Gastrocnemius medialis (tissue), 4 donors: ENCODE data around the gene PIGQ. TPM values are rescaled to one million over a fixed set of nuclear protein-coding genes. Genes with fewer than 3 reads are reported as not detected.

ENCODE experiments used
- ATAC-seq, 2 donors: fragments of 150-250 bp; one replicate each; pipeline ENCODE4 v1.9.1; 2016
- DNase-seq, 2 donors: peaks; one replicate each; pipeline ENCODE4 v3.0.0-alpha.2; 2019
- H3K27ac ChIP-seq, 4 donors: fragments of 200-600 bp; sonication (generic); 1 replicate in 1 of 4; 2 replicates in 3 of 4; pipeline ENCODE4 v1.5.1; 2016 to 2018; ENCODE audit warnings: mild to moderate bottlenecking in 2 of 4, moderate library complexity in 1 of 4
- H3K27me3 ChIP-seq, 3 donors: fragments of 200-600 bp; sonication (generic) in 2 of 3; 1 replicate in 1 of 3; 2 replicates in 2 of 3; pipeline versions ENCODE4 v1.5.1 to v1.6.0; 2016 to 2019; ENCODE audit warnings: mild to moderate bottlenecking in 1 of 3, moderate library complexity in 1 of 3
- H3K36me3 ChIP-seq, 2 donors: fragments of 200-600 bp; sonication (generic) in 1 of 2; one replicate each; pipeline ENCODE4 v1.5.1; 2017 to 2018
- H3K4me1 ChIP-seq, 2 donors: fragments of 200-600 bp; sonication (generic) in 1 of 2; one replicate each; pipeline ENCODE4 v1.5.1; 2016 to 2017; ENCODE audit warnings: mild to moderate bottlenecking in 2 of 2
- H3K4me3 ChIP-seq, 4 donors: fragments of 200-600 bp; sonication (generic) in 3 of 4; 1 replicate in 1 of 4; 2 replicates in 3 of 4; pipeline ENCODE4 v1.5.1; 2016 to 2019; ENCODE audit warnings: mild to moderate bottlenecking in 2 of 4
- H3K9me3 ChIP-seq, 3 donors: fragments of 200-600 bp; sonication (generic) in 2 of 3; 1 replicate in 1 of 3; 2 replicates in 2 of 3; pipeline ENCODE4 v1.5.1; 2016 to 2019
- POLR2A ChIP-seq, 2 donors: fragments of 450-650 bp; IDR thresholded peaks; one replicate each; pipeline ENCODE4 v1.6.1; 2017; ENCODE audit warnings: antibody characterized with exemption in 2 of 2, mild to moderate bottlenecking in 2 of 2, moderate library complexity in 2 of 2
- in situ Hi-C, 4 donors: fragments of 200-750 bp; cut with MboI; loops; one replicate each; pipeline versions ENCODE4 v1.15.0 to v1.8.0; 2017; ENCODE audit warnings: low sequenced_read_pairs in 4 of 4
- intact Hi-C: fragments of 100-400 bp; cut with DNase I; formaldehyde crosslinking; loops from one replicate; pipeline ENCODE4 v1.15.1; 2023; ENCODE audit warnings: low total_unique reads
- total RNA-seq, 4 donors: library from RNA; depleted of rRNA; stranded (reverse); fragments of >200 nt; gene quantifications; one replicate each; pipeline versions ENCODE4 v1.1.0 to v1.2.3, GENCODE V29; 2016
- TF ChIP-seq, protein P1 (sequence below), 5 experiments: fragments of 450-650 bp in 3 of 5; fragments of 200-600 bp in 2 of 5; sonication (generic) in 2 of 5; IDR thresholded peaks in 4 of 5; conservative IDR thresholded peaks in 1 of 5; 1 replicate in 4 of 5; 2 replicates in 1 of 5; pipeline ENCODE4 v1.5.1; 2016 to 2019; ENCODE audit warnings: antibody characterized with exemption in 5 of 5, mild to moderate bottlenecking in 3 of 5, moderate library complexity in 3 of 5

The PIGQ gene
- total RNA-seq, 4 donors from 2014 or later = 22.2 to 47.3 (median 38.5) TPM

DNA sequence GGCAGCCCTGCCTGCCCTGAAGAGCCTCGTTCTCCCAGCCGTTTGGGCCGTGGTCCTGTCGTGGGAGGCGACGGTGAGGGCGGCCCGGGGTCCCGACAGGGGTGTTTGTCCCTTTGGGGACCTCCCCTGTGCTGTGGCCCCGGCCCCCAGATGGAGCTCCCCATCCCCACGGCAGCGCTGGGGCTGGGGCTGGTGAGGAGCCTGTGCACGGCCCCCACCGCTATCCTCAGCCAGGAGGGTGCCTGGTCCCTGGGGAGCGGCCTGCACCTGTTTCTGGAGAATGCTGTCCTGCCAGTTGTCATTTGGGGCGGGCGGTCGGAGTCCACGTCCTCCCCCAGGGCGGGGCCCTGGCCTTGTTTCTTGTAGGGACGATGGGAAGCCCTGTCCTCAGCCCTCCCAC is 35.6 kb upstream of the PIGQ start:
- TF ChIP-seq, protein P1, sequence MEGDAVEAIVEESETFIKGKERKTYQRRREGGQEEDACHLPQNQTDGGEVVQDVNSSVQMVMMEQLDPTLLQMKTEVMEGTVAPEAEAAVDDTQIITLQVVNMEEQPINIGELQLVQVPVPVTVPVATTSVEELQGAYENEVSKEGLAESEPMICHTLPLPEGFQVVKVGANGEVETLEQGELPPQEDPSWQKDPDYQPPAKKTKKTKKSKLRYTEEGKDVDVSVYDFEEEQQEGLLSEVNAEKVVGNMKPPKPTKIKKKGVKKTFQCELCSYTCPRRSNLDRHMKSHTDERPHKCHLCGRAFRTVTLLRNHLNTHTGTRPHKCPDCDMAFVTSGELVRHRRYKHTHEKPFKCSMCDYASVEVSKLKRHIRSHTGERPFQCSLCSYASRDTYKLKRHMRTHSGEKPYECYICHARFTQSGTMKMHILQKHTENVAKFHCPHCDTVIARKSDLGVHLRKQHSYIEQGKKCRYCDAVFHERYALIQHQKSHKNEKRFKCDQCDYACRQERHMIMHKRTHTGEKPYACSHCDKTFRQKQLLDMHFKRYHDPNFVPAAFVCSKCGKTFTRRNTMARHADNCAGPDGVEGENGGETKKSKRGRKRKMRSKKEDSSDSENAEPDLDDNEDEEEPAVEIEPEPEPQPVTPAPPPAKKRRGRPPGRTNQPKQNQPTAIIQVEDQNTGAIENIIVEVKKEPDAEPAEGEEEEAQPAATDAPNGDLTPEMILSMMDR (IDR thresholded peaks at IDR 0.05 in 4 of 5, conservative IDR thresholded peaks at IDR 0.05 in 1 of 5) = no peak
- peak; percentile 36 to 44 for TF ChIP-seq POLR2A (IDR thresholded peaks at IDR 0.05)
- no peaks in the 10 kb centered on the region for H3K27me3 ChIP-seq
- intact Hi-C loops (loop anchor here (1.0 to 2.0 kb wide), 2 partner anchors 55 to 109 kb away; partner anchors contain the start of gene RAB11FIP3), in situ Hi-C loops (no loop called here)
- DNase-seq (peak; percentile 81 to 90), ATAC-seq (peak; percentile 47 to 56)
- H3K27ac ChIP-seq = peak overlapping the region; percentile 82 to 94 (median 92)
- H3K4me3 ChIP-seq = peak overlapping the region in 3 of 4 donors; percentile 11 to 31 (median 30)
- no peaks in the 10 kb centered on the region for H3K9me3 ChIP-seq
- peaks cover 0 to 5% of the 10 kb centered on the region in 2 donors for H3K36me3 ChIP-seq
- H3K4me1 ChIP-seq = peaks cover 42 to 44% of the 10 kb centered on the region in 2 donors

DNA sequence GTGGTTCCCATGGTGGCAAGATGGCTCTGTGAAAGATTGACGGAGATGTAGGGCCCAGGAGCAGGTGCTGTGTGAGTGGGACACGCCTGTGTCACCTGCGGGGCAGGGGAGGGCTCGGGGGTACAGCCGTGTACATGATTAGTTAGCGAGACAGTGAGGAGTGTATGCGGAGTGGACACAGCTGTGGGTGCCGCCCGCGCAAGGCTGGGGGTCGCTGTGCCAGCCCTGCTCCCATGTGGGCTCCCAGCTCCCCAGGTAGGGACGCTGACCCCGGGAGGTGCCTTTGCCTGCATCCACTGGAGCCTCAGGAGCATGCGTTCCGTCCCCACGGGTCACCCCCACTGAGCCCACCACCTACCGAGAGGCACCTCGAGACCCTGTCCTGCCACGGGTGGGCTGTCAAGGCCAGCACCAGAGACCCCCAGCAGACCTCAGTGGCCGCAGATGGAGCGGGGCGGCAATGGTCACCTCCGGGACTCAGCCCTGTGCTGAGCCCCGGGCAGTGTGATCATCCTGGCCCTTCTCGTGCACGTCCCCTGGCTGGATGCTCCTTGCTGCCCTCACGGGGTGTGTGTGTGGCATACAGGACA is 34.8 kb upstream of the PIGQ start:
- peak; percentile 80 to 83 for ATAC-seq
- H3K4me3 ChIP-seq = peak overlapping the region; percentile 17 to 31 (median 28)
- TF ChIP-seq, protein P1 (IDR thresholded peaks at IDR 0.05 in 4 of 5, conservative IDR thresholded peaks at IDR 0.05 in 1 of 5) = peak in 2 of 5 experiments; percentile 14 to 19
- TF ChIP-seq POLR2A (IDR thresholded peaks at IDR 0.05) = peak; percentile 79 to 82
- H3K27ac ChIP-seq = peak overlapping the region; percentile 82 to 94 (median 92)
- no peaks in the 10 kb centered on the region for H3K9me3 ChIP-seq
- peaks cover 34 to 40% of the 10 kb centered on the region in 2 donors for H3K4me1 ChIP-seq
- no peaks in the 10 kb centered on the region for H3K27me3 ChIP-seq
- DNase-seq = peak; percentile 88 to 91
- in situ Hi-C loops = no loop called here
- intact Hi-C loops = loop anchor here (1.0 to 2.0 kb wide), 2 partner anchors 54 to 110 kb away; partner anchors contain the start of gene RAB11FIP3
- H3K36me3 ChIP-seq = peaks cover 0 to 5% of the 10 kb centered on the region in 2 donors

DNA sequence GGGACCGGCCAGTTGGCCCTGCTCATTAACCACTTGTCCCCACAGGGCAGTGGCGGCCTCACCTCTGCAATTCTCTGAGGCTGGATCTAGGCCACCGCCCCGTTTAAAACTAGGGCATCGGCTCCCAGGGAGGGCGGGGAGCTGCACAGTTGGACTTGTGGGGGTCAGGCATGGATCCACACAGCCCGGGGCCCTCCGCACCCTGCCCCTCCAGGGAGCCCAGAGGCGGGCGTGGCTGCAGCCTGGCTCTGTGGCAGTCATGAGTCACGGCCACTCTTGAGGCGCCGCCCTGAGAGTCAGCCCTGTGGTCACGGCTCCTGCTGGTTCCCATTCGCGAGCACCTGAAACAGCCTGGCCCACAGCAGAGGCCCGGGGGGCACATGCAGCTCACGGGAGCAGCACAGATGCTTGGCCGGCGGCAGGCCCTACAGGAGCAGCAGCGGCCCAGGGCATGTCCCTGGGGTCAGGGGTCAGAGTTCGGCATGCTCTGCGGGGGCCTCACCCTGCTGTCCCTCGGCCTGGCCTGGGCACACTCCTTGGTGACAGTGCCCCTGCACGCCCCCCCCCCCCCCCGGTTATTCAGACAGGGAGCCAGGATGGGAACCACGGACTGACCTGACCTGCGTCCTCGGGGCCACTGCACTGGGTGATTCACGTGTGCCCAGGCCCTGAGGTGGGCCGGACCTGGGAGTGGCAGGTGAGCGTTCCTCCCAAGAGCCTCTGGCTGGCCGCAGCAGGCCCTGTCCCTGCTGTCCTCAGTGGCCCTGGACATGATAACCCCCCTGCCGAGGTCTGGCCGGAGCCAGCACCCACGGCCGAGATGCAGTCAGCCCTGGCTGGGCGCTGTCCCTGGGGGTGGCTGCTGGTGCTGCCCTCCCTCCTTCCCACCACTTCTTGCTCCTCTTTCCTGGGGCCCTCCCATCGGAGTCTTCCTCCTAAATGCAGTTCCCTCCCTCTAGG is 34.0 kb upstream of the PIGQ start:
- Histone ChIP-seq H3K27me3 (no peaks in the 10 kb centered on the region), H3K27ac (peak overlapping the region; percentile 82 to 94 (median 92)), H3K9me3 (no peaks in the 10 kb centered on the region), H3K4me3 (peak overlapping the region; percentile 17 to 31 (median 28)), H3K36me3 (peaks cover 0 to 11% of the 10 kb centered on the region in 2 donors), H3K4me1 (peaks cover 38 to 40% of the 10 kb centered on the region in 2 donors)
- peak; percentile 85 to 89 for DNase-seq
- peak; percentile 74 to 77 for ATAC-seq
- TF ChIP-seq, protein P1 (IDR thresholded peaks at IDR 0.05 in 4 of 5, conservative IDR thresholded peaks at IDR 0.05 in 1 of 5) = peak in 2 of 5 experiments; percentile 5 to 28
- peak; percentile 53 to 63 for TF ChIP-seq POLR2A (IDR thresholded peaks at IDR 0.05)
- intact Hi-C loops (loop anchor here (2.0 kb wide), 1 partner anchor 111 kb away; the partner anchor contains the start of gene RAB11FIP3), in situ Hi-C loops (no loop called here)

DNA sequence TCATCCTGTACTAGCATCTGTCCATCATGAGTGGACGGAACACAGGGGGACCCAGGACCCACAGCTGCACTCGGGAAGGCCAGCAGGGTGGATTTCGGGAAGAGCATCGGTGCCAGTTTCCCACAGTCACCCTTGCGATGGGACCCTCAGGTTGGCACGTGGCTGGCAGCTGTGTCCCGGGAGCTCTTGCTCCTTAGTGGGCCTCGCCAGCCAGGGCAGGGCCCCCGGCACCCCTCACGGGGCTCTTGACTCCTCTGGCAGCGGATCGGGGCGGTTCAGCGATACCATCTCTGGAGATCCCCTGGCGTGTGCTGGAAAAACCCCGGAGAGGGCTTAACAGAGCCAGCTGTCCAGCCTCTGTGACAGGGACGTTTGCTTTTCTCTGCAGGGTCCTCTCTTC is 33.0 kb upstream of the PIGQ start:
- TF ChIP-seq, protein P1 (IDR thresholded peaks at IDR 0.05 in 4 of 5, conservative IDR thresholded peaks at IDR 0.05 in 1 of 5) = no peak
- TF ChIP-seq POLR2A (IDR thresholded peaks at IDR 0.05) = no peak
- intact Hi-C loops (no loop called here), in situ Hi-C loops (no loop called here)
- Histone ChIP-seq H3K4me3 (no peak overlapping the region), H3K27ac (peak overlapping the region; percentile 25 to 94 (median 92)), H3K4me1 (peaks cover 36 to 39% of the 10 kb centered on the region in 2 donors), H3K36me3 (peaks cover 0 to 16% of the 10 kb centered on the region in 2 donors), H3K27me3 (no peaks in the 10 kb centered on the region), H3K9me3 (no peaks in the 10 kb centered on the region)
- DNase-seq = no peak
- ATAC-seq = no peak
